Activated CD8-positive, alpha-beta T cell treated with anti-CD3 and anti-CD28 coated beads, Interleukin-2, amount 10 ng/mL, durations not matched to agents 7 days and 5 days (primary cell): Measurements from ENCODE around the gene SLC9A8. TPM values are rescaled to one million over a fixed set of nuclear protein-coding genes. Genes with fewer than 3 reads are reported as not detected.
A peak's percentile ranks its signal among the peaks of the same experiment; 100 is the strongest.
"Not testable (repeated sequence)": the region's sequence is repeated elsewhere in the genome, so short reads cannot be mapped to it uniquely, and the experiment has no call there.

Experiments
- ATAC-seq: fragments of 150-1000 bp; cut with Tn5 transposase; one replicate; pipeline ENCODE4 v1.10.0; 2021; ENCODE audit warnings: moderate library complexity
- CTCF ChIA-PET: fragments of 350-600 bp; sonication (Branson Sonifier 250); formaldehyde crosslinking; loops from one replicate; lab custom pipeline; 2021; ENCODE audit warnings: antibody characterized with exemption; lab: Charles Lee
- POLR2A ChIA-PET: fragments of 350-600 bp; sonication (Branson Sonifier 250); formaldehyde crosslinking; loops from one replicate; lab custom pipeline; 2021; ENCODE audit warnings: antibody characterized with exemption; lab: Charles Lee
- DNase-seq: peaks from one replicate; pipeline ENCODE4 v3.0.0-alpha.2; 2020
- H3K27ac Mint-ChIP-seq: one replicate; pipeline ENCODE4 v1.8.0; 2021; ENCODE audit warnings: mild to moderate bottlenecking, mixed read lengths
- H3K27me3 Mint-ChIP-seq: one replicate; pipeline ENCODE4 v1.8.0; 2021; ENCODE audit warnings: low read depth, mixed read lengths
- H3K36me3 Mint-ChIP-seq: one replicate; pipeline ENCODE4 v1.8.0; 2021; ENCODE audit warnings: low read depth, mixed read lengths
- H3K4me1 Mint-ChIP-seq: one replicate; pipeline ENCODE4 v1.8.0; 2021; ENCODE audit warnings: low read depth, mixed read lengths
- H3K4me3 Mint-ChIP-seq: one replicate; pipeline ENCODE4 v1.8.0; 2021; ENCODE audit warnings: mild to moderate bottlenecking, mixed read lengths
- H3K9me3 Mint-ChIP-seq: one replicate; pipeline ENCODE4 v1.8.0; 2022; ENCODE audit warnings: mixed read lengths; ENCODE audit not compliant: insufficient read depth
- total RNA-seq, 2 experiments: library from RNA; stranded (reverse); gene quantifications; one replicate each; pipeline ENCODE4 v1.2.3, GENCODE V29; 2021

The SLC9A8 gene, protein sequence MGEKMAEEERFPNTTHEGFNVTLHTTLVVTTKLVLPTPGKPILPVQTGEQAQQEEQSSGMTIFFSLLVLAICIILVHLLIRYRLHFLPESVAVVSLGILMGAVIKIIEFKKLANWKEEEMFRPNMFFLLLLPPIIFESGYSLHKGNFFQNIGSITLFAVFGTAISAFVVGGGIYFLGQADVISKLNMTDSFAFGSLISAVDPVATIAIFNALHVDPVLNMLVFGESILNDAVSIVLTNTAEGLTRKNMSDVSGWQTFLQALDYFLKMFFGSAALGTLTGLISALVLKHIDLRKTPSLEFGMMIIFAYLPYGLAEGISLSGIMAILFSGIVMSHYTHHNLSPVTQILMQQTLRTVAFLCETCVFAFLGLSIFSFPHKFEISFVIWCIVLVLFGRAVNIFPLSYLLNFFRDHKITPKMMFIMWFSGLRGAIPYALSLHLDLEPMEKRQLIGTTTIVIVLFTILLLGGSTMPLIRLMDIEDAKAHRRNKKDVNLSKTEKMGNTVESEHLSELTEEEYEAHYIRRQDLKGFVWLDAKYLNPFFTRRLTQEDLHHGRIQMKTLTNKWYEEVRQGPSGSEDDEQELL
- 10 to 100 TPM; 19.4 to 20.5 TPM for total RNA-seq

DNA sequence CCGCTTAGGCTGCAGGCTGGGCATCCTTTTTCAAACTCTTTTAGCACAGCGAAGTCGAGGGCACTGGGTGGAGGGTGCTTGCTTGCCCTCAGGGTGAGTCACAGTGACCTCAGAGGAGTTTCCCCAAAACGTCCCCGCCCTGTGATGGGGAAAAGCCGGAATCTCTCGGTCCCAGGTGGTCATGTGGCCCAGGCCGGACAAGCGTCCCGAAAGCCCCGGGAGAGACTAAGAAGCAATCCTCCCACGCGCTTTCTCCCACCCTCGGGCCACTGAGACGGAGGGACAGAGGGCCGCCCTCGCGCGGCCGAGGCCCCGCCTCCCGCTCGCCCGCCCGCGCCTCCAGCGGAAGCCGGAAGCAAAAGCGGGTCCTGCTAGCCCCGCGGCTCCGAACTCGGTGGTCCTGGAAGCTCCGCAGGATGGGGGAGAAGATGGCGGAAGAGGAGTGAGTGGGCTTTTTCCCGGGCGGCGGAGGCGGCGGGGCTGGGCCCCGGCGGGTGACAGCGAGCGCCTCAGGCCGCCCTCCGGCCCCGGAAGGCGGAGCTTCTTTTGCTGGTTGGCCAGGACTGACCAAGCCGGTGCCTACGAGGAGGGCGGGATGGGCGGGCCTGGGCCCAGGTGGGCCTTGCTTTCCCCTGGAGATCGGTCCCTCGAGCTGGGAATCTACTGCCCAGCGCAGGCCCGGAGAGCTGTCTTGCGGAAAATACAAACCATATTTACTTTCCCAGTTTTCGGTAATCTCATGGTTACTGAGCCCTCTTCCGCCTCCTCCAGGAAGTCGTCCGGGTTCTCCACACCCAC lies at the start of gene SLC9A8:
SLC9A8 (plus strand) TSS at position 322 of the 798 bp plus-strand sequence; CDS start at position 417, 95 bp downstream.
- peak; percentile 95 for ATAC-seq

DNA sequence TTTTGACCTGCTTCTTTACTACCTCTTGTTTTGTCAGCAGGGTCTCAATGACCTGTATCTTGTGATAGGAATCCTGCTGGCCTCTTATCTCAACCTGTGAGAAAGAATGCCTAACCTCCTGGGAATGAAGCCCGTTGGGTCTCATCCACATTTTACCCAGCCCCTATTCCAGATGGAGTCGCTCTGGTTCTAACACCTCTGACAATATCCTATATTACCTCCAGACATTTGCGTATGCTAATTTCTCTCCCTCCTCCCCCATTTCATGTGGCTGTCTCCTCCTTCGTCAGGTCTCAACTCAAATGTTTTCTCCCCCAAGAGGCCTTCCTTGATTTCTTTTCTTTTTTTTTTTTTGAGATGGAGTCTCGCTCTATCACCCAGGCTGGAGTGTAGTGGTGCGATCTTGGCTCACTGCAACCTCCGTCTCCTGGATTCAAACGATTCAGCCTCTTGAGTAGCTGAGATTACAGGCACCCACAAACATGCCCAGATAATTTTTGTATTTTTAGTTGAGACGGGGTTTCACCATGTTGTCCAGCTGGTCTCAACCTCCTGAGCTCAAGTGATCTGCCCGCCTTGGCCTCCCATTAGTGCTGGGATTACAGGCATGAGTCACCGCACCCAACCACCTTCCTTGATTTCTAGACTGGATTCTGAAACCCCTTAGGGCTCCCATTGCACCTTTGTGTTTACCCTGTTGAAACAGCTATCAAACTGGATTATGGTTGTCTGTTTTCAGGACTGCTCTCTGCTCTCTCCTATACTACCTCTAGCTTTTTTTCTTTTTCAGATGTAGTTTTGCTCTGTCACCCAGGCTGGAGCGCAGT lies 49.5 kb upstream of the SLC9A8 start:
- ChIA-PET POLR2A (no interaction called here), CTCF (no interaction called here)
- Mint-ChIP-seq H3K27me3 (peaks cover 49% of the 10 kb centered on the region), H3K4me3 (no peak overlapping the region), H3K27ac (no peak overlapping the region), H3K9me3 (no peaks in the 10 kb centered on the region), H3K4me1 (peaks cover 15% of the 10 kb centered on the region), H3K36me3 (peaks cover 4% of the 10 kb centered on the region)
- DNase-seq (no peak), ATAC-seq (no peak)

More for the DNA sequence above, at the start of gene SLC9A8:
- Mint-ChIP-seq H3K27ac (peak within 1 kb of the TSS; percentile 95), H3K4me3 (peak within 1 kb of the TSS; percentile 97), H3K36me3 (peaks cover 39% of the 10 kb centered on the region), H3K4me1 (peaks cover 35% of the 10 kb centered on the region), H3K27me3 (no peaks in the 10 kb centered on the region), H3K9me3 (no peaks in the 10 kb centered on the region)
- ChIA-PET CTCF (interaction anchor here (0.9 to 2.4 kb wide), 5 partner anchors 9 to 271 kb away, joined by 3 to 13 read pairs (median 6); no protein-coding TSS in a partner anchor), POLR2A (interaction anchor here (0.7 to 2.3 kb wide), 15 partner anchors 9 to 1073 kb away, joined by 3 to 17 read pairs (median 4); no protein-coding TSS in a partner anchor)
- peak; percentile 87 for DNase-seq

DNA sequence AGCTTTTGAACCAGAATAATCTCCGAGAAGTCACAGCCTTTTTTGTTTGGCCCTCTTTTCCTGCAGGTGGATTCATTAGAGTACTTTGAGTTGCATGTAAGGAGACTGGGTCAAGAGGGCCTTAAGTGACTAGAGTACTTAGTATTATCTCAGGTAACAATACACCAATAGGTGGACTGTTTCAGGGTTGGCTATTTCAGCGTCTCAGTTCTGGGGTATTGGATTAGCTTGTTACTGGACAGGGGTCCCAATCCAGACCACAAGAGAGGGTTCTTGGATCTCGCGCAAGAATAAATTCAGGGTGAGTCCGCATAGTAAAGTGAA lies 47.3 kb upstream of the SLC9A8 start:
- Mint-ChIP-seq H3K27me3 (peaks cover 49% of the 10 kb centered on the region), H3K36me3 (peaks cover 8% of the 10 kb centered on the region), H3K27ac (no peak overlapping the region), H3K9me3 (no peaks in the 10 kb centered on the region), H3K4me3 (no peak overlapping the region), H3K4me1 (peaks cover 37% of the 10 kb centered on the region)
- POLR2A ChIA-PET, result no interaction called here
- ATAC-seq (no peak), DNase-seq (no peak)
- CTCF ChIA-PET, result interaction anchor here (0.8 kb wide), 1 partner anchor 59 kb away, joined by 3 read pairs; no protein-coding TSS in a partner anchor

DNA sequence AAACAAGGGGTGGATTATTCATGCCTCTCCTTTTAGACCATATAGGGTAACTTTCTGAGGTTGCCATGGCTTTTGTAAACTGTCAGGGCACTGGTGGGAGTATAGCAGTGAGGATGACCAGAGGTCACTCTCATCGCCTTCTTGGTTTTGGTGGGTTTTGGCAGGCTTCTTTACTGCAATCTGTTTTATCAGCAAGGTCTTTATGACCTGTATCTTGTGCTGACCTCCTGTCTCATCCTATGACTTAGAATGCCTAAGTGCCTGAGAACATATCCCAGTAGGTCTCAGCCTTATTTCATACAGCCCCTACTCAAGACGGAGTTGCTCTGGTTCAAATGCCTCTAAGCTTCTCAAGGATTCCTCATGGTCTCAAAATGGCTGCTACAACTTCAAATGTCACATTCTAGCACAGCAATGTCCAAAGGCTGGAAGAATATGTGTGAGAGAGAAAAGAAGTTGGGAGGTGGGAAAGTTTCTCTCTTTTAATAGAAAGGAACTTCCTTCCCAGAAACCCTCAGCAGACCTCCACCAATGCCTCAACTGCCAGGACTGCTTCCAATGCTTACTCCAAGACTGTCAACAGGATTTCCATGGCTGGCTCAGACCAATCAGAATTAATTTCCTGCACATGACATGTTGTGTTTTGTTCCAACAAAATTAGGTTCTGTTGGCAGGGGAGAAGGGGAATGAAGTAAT lies 46.6 kb upstream of the SLC9A8 start:
- H3K27me3 Mint-ChIP-seq, result peaks cover 50% of the 10 kb centered on the region
- H3K9me3 Mint-ChIP-seq, result no peaks in the 10 kb centered on the region
- H3K36me3 Mint-ChIP-seq, result peaks cover 10% of the 10 kb centered on the region
- POLR2A ChIA-PET, result no interaction called here
- H3K4me1 Mint-ChIP-seq, result peaks cover 44% of the 10 kb centered on the region
- CTCF ChIA-PET, result no interaction called here
- no peak for DNase-seq
- H3K27ac Mint-ChIP-seq, result no peak overlapping the region
- H3K4me3 Mint-ChIP-seq, result no peak overlapping the region
- ATAC-seq, result no peak

DNA sequence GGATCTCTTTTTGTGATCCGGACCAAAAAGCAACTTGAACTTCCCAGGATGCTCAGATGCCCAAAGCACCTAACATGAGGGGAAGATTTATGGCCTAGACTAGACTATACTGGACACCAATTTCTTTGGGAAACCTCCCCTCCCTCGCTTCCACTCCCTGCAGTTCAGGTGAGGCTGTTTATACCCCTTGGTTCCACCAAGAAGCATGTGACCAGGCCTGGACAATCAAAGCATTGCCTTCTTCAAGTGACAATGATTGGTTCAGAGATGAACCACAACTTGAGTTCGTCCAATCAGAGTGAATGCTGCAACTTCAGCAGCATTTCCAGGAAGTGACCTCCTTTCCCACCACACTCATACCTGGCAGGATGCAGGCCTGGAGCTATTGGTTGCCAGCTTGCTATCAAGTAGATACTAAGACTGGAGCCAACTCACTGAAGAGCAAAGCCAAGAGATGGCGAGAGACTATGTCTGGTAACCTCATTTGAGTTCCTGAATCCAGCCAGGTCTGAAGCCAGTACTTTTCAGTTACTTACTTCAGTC lies 45.6 kb upstream of the SLC9A8 start:
- ChIA-PET POLR2A (no interaction called here), CTCF (no interaction called here)
- peaks cover 47% of the 10 kb centered on the region for H3K27me3 Mint-ChIP-seq
- no peak overlapping the region for H3K27ac Mint-ChIP-seq
- no peak overlapping the region for H3K4me3 Mint-ChIP-seq
- peaks cover 10% of the 10 kb centered on the region for H3K36me3 Mint-ChIP-seq
- peak; percentile 38 for DNase-seq
- peaks cover 46% of the 10 kb centered on the region for H3K4me1 Mint-ChIP-seq
- H3K9me3 Mint-ChIP-seq, result no peaks in the 10 kb centered on the region
- peak; percentile 7 for ATAC-seq

DNA sequence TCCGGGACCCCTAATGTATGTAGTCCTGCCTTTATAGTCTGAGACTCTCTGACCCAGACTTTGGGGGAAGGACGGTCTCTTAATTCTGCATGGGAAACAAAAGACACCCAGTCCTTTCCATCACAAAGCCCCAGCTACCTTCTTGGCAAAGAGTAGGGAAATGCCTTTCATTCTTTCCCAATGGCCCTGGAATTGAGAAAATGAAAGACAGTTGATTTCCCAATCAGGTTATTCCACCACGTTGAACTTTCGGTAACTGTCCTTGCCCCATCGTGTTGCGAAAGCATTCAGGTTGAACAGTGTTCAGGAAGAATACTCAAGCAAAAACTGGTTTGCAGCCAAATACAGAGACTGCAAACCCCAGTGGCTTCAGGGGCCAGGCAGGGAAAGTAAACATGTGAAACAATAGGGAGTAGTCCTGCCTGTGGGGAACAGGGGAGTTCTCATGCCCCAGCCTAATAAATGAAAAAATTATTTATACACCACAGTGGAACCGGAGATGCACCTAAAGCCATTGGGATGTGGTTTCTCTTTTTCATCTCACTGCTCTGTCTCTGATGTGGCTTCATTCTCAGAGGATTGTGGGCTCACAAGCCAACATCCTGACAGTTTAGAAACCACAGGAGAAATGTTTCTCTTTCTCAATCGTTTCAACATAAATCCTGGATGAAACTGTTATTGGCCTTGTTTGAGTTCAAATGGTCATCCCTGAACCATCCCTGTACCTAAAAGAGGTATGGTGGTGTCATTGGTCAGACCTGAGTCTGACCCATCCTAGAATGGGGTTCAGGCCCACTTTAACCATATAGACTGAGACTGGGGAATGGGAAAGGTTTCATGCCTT lies 44.2 kb upstream of the SLC9A8 start:
- peak; percentile 76 for DNase-seq
- CTCF ChIA-PET, result no interaction called here
- no peaks in the 10 kb centered on the region for H3K9me3 Mint-ChIP-seq
- H3K4me3 Mint-ChIP-seq, result peak overlapping the region; percentile 50
- POLR2A ChIA-PET, result no interaction called here
- peak overlapping the region; percentile 19 for H3K27ac Mint-ChIP-seq
- peaks cover 40% of the 10 kb centered on the region for H3K27me3 Mint-ChIP-seq
- H3K4me1 Mint-ChIP-seq, result peaks cover 46% of the 10 kb centered on the region
- ATAC-seq, result peak; percentile 86
- H3K36me3 Mint-ChIP-seq, result peaks cover 10% of the 10 kb centered on the region

DNA sequence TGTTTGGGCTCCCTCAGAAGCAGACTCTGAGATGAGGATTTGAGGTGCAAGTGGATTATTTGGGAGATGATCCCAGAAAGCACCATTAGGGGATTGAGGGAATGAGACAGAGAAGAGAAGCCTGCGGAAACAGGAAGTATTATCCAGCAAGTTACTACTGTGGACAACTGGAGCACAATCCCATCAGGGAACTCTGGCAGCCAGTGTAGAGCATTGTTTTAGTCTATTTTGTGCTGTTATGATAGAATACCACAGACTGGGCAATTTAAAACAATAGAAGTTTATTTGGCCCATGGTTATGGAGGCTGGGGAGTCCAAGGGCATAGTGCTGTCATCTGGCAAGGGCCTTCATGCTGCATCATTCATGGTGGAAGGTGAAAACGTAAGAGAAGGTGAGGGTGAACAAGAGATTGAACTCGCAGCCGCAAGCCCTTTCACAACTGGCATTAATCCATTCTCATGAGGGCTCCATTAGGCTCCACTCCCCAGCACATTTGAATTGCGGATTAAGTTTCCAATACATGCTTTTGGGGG lies 43.5 kb upstream of the SLC9A8 start:
- H3K27ac Mint-ChIP-seq, result peak overlapping the region; percentile 19
- CTCF ChIA-PET, result no interaction called here
- H3K27me3 Mint-ChIP-seq, result peaks cover 38% of the 10 kb centered on the region
- H3K4me3 Mint-ChIP-seq, result peak overlapping the region; percentile 50
- H3K9me3 Mint-ChIP-seq, result no peaks in the 10 kb centered on the region
- H3K4me1 Mint-ChIP-seq, result peaks cover 46% of the 10 kb centered on the region
- H3K36me3 Mint-ChIP-seq, result peaks cover 10% of the 10 kb centered on the region
- POLR2A ChIA-PET, result interaction anchor here (1.2 kb wide), 1 partner anchor 15 kb away, joined by 4 read pairs; no protein-coding TSS in a partner anchor
- ATAC-seq (no peak), DNase-seq (no peak)

DNA sequence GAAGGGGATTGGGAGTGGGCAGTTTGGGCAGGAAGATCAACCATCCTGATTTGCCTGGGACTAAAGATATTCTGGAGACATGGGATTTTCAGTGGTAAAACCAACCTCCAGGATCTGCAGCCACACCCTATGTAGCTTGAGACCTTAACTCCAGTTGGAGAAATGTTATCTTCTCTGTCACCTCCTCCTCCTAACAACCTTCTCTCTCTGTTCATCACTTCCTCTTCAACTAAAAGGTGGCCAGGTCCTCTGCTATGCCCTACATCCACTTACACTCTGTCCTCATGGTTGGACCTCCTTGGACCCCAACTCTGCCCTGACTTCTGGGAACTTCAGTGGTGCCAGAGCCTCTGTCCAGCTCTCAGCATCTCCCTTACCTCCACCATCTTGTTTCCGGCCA lies 42.0 kb upstream of the SLC9A8 start:
- Mint-ChIP-seq H3K36me3 (peaks cover 10% of the 10 kb centered on the region), H3K9me3 (no peaks in the 10 kb centered on the region), H3K27ac (peak overlapping the region; percentile 25), H3K4me1 (peaks cover 50% of the 10 kb centered on the region), H3K27me3 (peaks cover 31% of the 10 kb centered on the region), H3K4me3 (no peak overlapping the region)
- ChIA-PET CTCF (interaction anchor here (0.8 kb wide), 1 partner anchor 9 kb away, joined by 3 read pairs; no protein-coding TSS in a partner anchor), POLR2A (interaction anchor here (1.1 to 1.5 kb wide), 4 partner anchors 13 to 42 kb away, joined by 4 read pairs; partner anchors contain the start of gene SLC9A8)
- ATAC-seq, result no peak
- DNase-seq, result no peak

DNA sequence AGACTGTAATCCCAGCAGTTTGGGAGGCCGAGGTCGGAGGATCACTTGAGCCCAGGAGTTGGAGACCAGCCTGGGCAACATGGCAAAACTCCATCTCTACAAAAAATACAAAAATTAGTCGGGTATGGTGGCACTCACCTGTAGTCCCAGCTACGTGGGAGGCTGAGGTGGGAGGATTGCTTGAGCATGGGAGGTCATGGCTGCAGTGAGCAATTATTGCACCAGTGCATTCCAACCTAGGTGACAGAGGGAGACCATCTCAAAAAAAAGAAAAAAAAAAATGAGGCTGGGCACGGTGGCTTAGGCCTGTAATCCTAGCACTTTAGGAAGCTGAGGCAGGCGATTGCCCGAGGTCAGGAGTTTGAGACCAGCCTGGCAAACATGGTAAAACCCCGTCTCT lies 38.4 kb upstream of the SLC9A8 start:
- H3K9me3 Mint-ChIP-seq, CTCF ChIA-PET, ATAC-seq, DNase-seq, H3K27ac Mint-ChIP-seq, H3K4me3 Mint-ChIP-seq, H3K36me3 Mint-ChIP-seq: not testable (repeated sequence)
- peaks cover 13% of the 10 kb centered on the region for H3K27me3 Mint-ChIP-seq
- peaks cover 41% of the 10 kb centered on the region for H3K4me1 Mint-ChIP-seq
- POLR2A ChIA-PET, result interaction anchor here (0.6 kb wide), 1 partner anchor 476 kb away, joined by 4 read pairs; no protein-coding TSS in a partner anchor
